SK-N-SH treated with all-trans-retinoic acid at 6 μM for 48 hours (cell line): ENCODE measurements around the gene SEMA4D.

Source experiments
- ATAC-seq: fragments of 200-7000 bp; cut with Tn5 transposase; 3 replicates; pipeline ENCODE4 v1.9.1; 2020; ENCODE audit warnings: mild to moderate bottlenecking, moderate library complexity
- ARNTL ChIP-seq: fragments of 450-650 bp; formaldehyde crosslinking; IDR thresholded peaks from 2 replicates; pipeline ENCODE4 v1.5.0; 2020; ENCODE audit warnings: low read depth, mild to moderate bottlenecking, moderate library complexity, borderline replicate concordance
- BACH2 ChIP-seq: fragments of 250-450 bp; sonication (Bioruptor Pico); IDR thresholded peaks from 2 replicates; pipeline ENCODE4 v1.9.0; 2021; ENCODE audit warnings: mild to moderate bottlenecking, borderline replicate concordance
- CREB5 ChIP-seq: fragments of 250-450 bp; sonication (Bioruptor Pico); IDR thresholded peaks from 2 replicates; pipeline ENCODE4 v1.5.1; 2020; ENCODE audit warnings: low read depth, mild to moderate bottlenecking, moderate library complexity
- CSRNP3 ChIP-seq: fragments of 250-450 bp; sonication (Bioruptor Pico); IDR thresholded peaks from 2 replicates; pipeline ENCODE4 v1.5.1; 2021; ENCODE audit warnings: mild to moderate bottlenecking, moderate library complexity
- ESRRG ChIP-seq: fragments of 250-450 bp; sonication (Bioruptor Pico); IDR thresholded peaks from 2 replicates; pipeline ENCODE4 v1.6.1; 2021; ENCODE audit warnings: mild to moderate bottlenecking
- GLIS3 ChIP-seq: fragments of 250-450 bp; sonication (Bioruptor Pico); IDR thresholded peaks from 2 replicates; pipeline ENCODE4 v1.5.0; 2020; ENCODE audit warnings: mild to moderate bottlenecking, moderate library complexity
- ISL1 ChIP-seq: fragments of 250-450 bp; sonication (Bioruptor Pico); IDR thresholded peaks from 2 replicates; pipeline ENCODE4 v2.1.2; 2022; ENCODE audit warnings: mild to moderate bottlenecking, moderate library complexity
- OSR1 ChIP-seq: fragments of 250-450 bp; sonication (Bioruptor Pico); IDR thresholded peaks from 2 replicates; pipeline ENCODE4 v1.8.0; 2022; ENCODE audit warnings: moderate library complexity, mild to moderate bottlenecking, inconsistent platforms
- PATZ1 ChIP-seq: fragments of 250-450 bp; sonication (Bioruptor Pico); IDR thresholded peaks from 2 replicates; pipeline ENCODE4 v1.8.0; 2020; ENCODE audit warnings: mild to moderate bottlenecking, moderate library complexity, borderline replicate concordance
- POU6F1 ChIP-seq: fragments of 250-450 bp; sonication (Bioruptor Pico); IDR thresholded peaks from 2 replicates; pipeline ENCODE4 v1.8.0; 2021; ENCODE audit warnings: low read depth, mild to moderate bottlenecking, moderate library complexity, borderline replicate concordance
- PPARA ChIP-seq: fragments of 250-450 bp; sonication (Bioruptor Pico); IDR thresholded peaks from 2 replicates; pipeline ENCODE4 v1.5.0; 2020; ENCODE audit warnings: mild to moderate bottlenecking, borderline replicate concordance
- RARB ChIP-seq: fragments of 250-450 bp; sonication (Bioruptor Pico); IDR thresholded peaks from 2 replicates; pipeline ENCODE4 v1.8.0; 2021; ENCODE audit warnings: mild to moderate bottlenecking, moderate library complexity
- SNAI2 ChIP-seq: fragments of 250-450 bp; sonication (Bioruptor Pico); IDR thresholded peaks from 2 replicates; pipeline ENCODE4 v1.5.0; 2020; ENCODE audit warnings: mild to moderate bottlenecking, moderate library complexity
- TCF4 ChIP-seq: fragments of 250-450 bp; sonication (Bioruptor Pico); IDR thresholded peaks from 2 replicates; pipeline ENCODE4 v1.8.0; 2021; ENCODE audit warnings: mild to moderate bottlenecking, moderate library complexity, borderline replicate concordance
- TOX ChIP-seq: fragments of 250-450 bp; sonication (Bioruptor Pico); IDR thresholded peaks from 2 replicates; pipeline ENCODE4 v1.8.0; 2021; ENCODE audit warnings: mild to moderate bottlenecking, moderate library complexity, borderline replicate concordance
- TSHZ2 ChIP-seq: fragments of 250-450 bp; sonication (Bioruptor Pico); IDR thresholded peaks from 2 replicates; pipeline ENCODE4 v1.5.0; 2020; ENCODE audit warnings: mild to moderate bottlenecking, moderate library complexity
- ZC3H10 ChIP-seq: fragments of 250-450 bp; sonication (Bioruptor Pico); IDR thresholded peaks from 2 replicates; pipeline ENCODE4 v1.5.1; 2021; ENCODE audit warnings: mild to moderate bottlenecking, moderate library complexity
- ZFP3 ChIP-seq: fragments of 250-450 bp; sonication (Bioruptor Pico); IDR thresholded peaks from 2 replicates; pipeline ENCODE4 v1.5.0; 2020; ENCODE audit warnings: mild to moderate bottlenecking, moderate library complexity
- ZNF565 ChIP-seq: fragments of 450-650 bp; formaldehyde crosslinking; conservative IDR thresholded peaks from 2 replicates; pipeline ENCODE4 v1.5.0; 2020; ENCODE audit warnings: low read depth, mild to moderate bottlenecking, moderate library complexity
- ZNF70 ChIP-seq: fragments of 450-650 bp; formaldehyde crosslinking; IDR thresholded peaks from 2 replicates; pipeline ENCODE4 v1.5.0; 2020; ENCODE audit warnings: mild to moderate bottlenecking, moderate library complexity

Gene SEMA4D

GRCh38 chr9:89313842-89314241 lies 184.1 kb downstream of the SEMA4D start:
- no peak for TF ChIP-seq CREB5 (CRISPR knock-in tag)
- TF ChIP-seq ARNTL: no peak
- no peak for TF ChIP-seq TOX (CRISPR knock-in tag)
- no peak for TF ChIP-seq RARB
- TF ChIP-seq TSHZ2 (CRISPR knock-in tag): no peak
- TF ChIP-seq PATZ1 (CRISPR knock-in tag): no peak
- TF ChIP-seq CSRNP3 (CRISPR knock-in tag): no peak
- TF ChIP-seq ISL1: no peak
- no peak for TF ChIP-seq PPARA (CRISPR knock-in tag)
- no peak for TF ChIP-seq ZC3H10
- no peak for TF ChIP-seq SNAI2 (CRISPR knock-in tag)
- no peak for TF ChIP-seq POU6F1
- TF ChIP-seq ZFP3 (CRISPR knock-in tag): no peak
- no peak for TF ChIP-seq ZNF70
- TF ChIP-seq GLIS3: no peak
- TF ChIP-seq ZNF565 (CRISPR knock-in tag): no peak
- TF ChIP-seq TCF4 (CRISPR knock-in tag): no peak
- TF ChIP-seq, all 23 proteins: peak for 0
- no peak for ATAC-seq

- ATAC-seq: no peak
- TF ChIP-seq PATZ1 (CRISPR knock-in tag) (no peak), ZC3H10 (no peak), BACH2 (no peak), TOX (CRISPR knock-in tag) (no peak), ZFP3 (CRISPR knock-in tag) (no peak), PPARA (CRISPR knock-in tag) (no peak), GLIS3 (no peak), TSHZ2 (CRISPR knock-in tag) (no peak), OSR1 (CRISPR knock-in tag) (no peak), ESRRG (CRISPR knock-in tag) (no peak)
Observed at GRCh38 chr9:89312222-89312571, 185.7 kb downstream of the SEMA4D start.
